ENCODE measurements around the gene ATP9A. TPM values are rescaled to one million over a fixed set of nuclear protein-coding genes. Genes with fewer than 3 reads are reported as not detected.
A peak's percentile ranks its signal among the peaks of the same experiment; 100 is the strongest.

Gene ATP9A
- total and polyA plus RNA-seq, 2 donors (not counting 3 experiments of a cell fraction or from before 2014, with no cell fraction given) = 20.9 to 41.5 TPM

- Histone ChIP-seq H3K9me3 (replicated peaks; ENCODE audit: control insufficient read depth, insufficient read depth, low read length) (no peaks in the 10 kb centered on the region), H3K4me2 (ENCODE audit: insufficient read depth, low read length) (peak overlapping the region; percentile 91), H3K4me1 (ENCODE audit: control insufficient read depth, extremely low read depth, insufficient read depth, low read length) (peaks cover 24% of the 10 kb centered on the region), H3K4me3 (replicated peaks in 1 of 3; ENCODE audit: insufficient read depth in 1 of 3, low read depth in 1 of 3, low read length in 3 of 3) (peak overlapping the region; percentile 40 to 62 (median 54)), H4K20me1 (replicated peaks; ENCODE audit: control insufficient read depth, extremely low read depth, insufficient read depth, low read length) (no peaks in the 10 kb centered on the region), H3K27ac (ENCODE audit: insufficient read depth, low read depth, low read length) (peak overlapping the region; percentile 64), H3K27me3 (ENCODE audit: control insufficient read depth in 2 of 2, insufficient read depth in 2 of 2, low read length in 2 of 2) (peaks cover 1 to 2% of the 10 kb centered on the region in 2 experiments), H2AFZ (ENCODE audit: low read depth, low read length) (peak overlapping the region; percentile 3), H3K9me1 (replicated peaks; ENCODE audit: control insufficient read depth, extremely low read depth, insufficient read depth, low read length) (no peaks in the 10 kb centered on the region), H3K36me3 (ENCODE audit: control insufficient read depth in 2 of 2, extremely low read depth in 1 of 2, insufficient read depth in 2 of 2, low read length in 2 of 2) (no peaks in the 10 kb centered on the region), H3K9ac (replicated peaks; ENCODE audit: extremely low read depth, insufficient read depth, low read length) (peak overlapping the region; percentile 66), H3K79me2 (ENCODE audit: control insufficient read depth, insufficient read depth, low read length) (no peaks in the 10 kb centered on the region)
- POLR2A ChIA-PET = no interaction called here
- dilution Hi-C loops (cut with MboI; ENCODE audit: extremely low pct_ligation_motif_present, low sequenced_read_pairs) = no loop called here
- TSS peak; percentile 41 for BruUV-seq (replicated peaks)
- no peak for TF ChIP-seq GATA2 (IDR thresholded peaks at IDR 0.05; ENCODE audit: insufficient read depth, insufficient read length, low read depth, low read length)
- no peak for TF ChIP-seq FOS (IDR thresholded peaks at IDR 0.05; ENCODE audit: borderline replicate concordance, insufficient read depth, low read length)
- no peak for TF ChIP-seq JUN (IDR thresholded peaks at IDR 0.05; ENCODE audit: borderline replicate concordance, insufficient read depth, insufficient read length, low read depth)
- TF ChIP-seq POLR2A (IDR thresholded peaks at IDR 0.05; ENCODE audit: low read depth, low read length) = no peak
- TF ChIP-seq, protein P1, sequence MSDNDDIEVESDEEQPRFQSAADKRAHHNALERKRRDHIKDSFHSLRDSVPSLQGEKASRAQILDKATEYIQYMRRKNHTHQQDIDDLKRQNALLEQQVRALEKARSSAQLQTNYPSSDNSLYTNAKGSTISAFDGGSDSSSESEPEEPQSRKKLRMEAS (IDR thresholded peaks at IDR 0.05; ENCODE audit: insufficient read depth, insufficient read length) = no peak
- TF ChIP-seq MYC (IDR thresholded peaks at IDR 0.05; ENCODE audit: low read depth, low read length) = no peak
- TF ChIP-seq EZH2 (IDR thresholded peaks at IDR 0.05; ENCODE audit: borderline replicate concordance, low read depth, low read length, severe bottlenecking) = no peak
- TF ChIP-seq POLR2AphosphoS5 (IDR thresholded peaks at IDR 0.05; ENCODE audit: insufficient read depth, low read depth, low read length) = no peak
- TF ChIP-seq, protein P2, sequence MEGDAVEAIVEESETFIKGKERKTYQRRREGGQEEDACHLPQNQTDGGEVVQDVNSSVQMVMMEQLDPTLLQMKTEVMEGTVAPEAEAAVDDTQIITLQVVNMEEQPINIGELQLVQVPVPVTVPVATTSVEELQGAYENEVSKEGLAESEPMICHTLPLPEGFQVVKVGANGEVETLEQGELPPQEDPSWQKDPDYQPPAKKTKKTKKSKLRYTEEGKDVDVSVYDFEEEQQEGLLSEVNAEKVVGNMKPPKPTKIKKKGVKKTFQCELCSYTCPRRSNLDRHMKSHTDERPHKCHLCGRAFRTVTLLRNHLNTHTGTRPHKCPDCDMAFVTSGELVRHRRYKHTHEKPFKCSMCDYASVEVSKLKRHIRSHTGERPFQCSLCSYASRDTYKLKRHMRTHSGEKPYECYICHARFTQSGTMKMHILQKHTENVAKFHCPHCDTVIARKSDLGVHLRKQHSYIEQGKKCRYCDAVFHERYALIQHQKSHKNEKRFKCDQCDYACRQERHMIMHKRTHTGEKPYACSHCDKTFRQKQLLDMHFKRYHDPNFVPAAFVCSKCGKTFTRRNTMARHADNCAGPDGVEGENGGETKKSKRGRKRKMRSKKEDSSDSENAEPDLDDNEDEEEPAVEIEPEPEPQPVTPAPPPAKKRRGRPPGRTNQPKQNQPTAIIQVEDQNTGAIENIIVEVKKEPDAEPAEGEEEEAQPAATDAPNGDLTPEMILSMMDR (IDR thresholded peaks at IDR 0.05; ENCODE audit: extremely low read depth in 1 of 2, insufficient read depth in 1 of 2, low read depth in 1 of 2, low read length in 2 of 2) = no peak
- peak; percentile 50 for FAIRE-seq
- CTCF ChIA-PET = interaction anchor here (1.3 to 2.7 kb wide), 7 partner anchors 11 to 176 kb away, joined by 3 to 28 read pairs (median 11); no protein-coding TSS in a partner anchor
- intact Hi-C loops (cut with micrococcal nuclease) = loop anchor here (1.0 to 2.0 kb wide), 4 partner anchors 69 to 188 kb away; no protein-coding TSS in a partner anchor
- no peak for DNase-seq (ENCODE audit: low read depth, low spot score)
These were observed 206.2 kb downstream of the ATP9A start for GRCh38 chr20:51562027-51562331.
